K562 (cell line): ENCODE results near the gene CCDC33. TPM values are rescaled to one million over a fixed set of nuclear protein-coding genes. Genes with fewer than 3 reads are reported as not detected.

Experiments
- CBFB ChIP-seq: sonication (generic); formaldehyde crosslinking; IDR thresholded peaks from 2 replicates; pipeline ENCODE4 v1.4.0; 2020; ENCODE audit warnings: mild to moderate bottlenecking, missing genetic modification reagents
- CBX1 ChIP-seq: sonication (generic); IDR thresholded peaks from 2 replicates; pipeline ENCODE4 v1.6.1; 2016; ENCODE audit warnings: antibody characterized with exemption, low read depth, mild to moderate bottlenecking
- DEAF1 ChIP-seq: fragments of 450-650 bp; formaldehyde crosslinking; IDR thresholded peaks from 2 replicates; pipeline ENCODE4 v1.4.0; 2020; ENCODE audit warnings: mild to moderate bottlenecking, moderate library complexity
- EWSR1 ChIP-seq: fragments of 450-650 bp; IDR thresholded peaks from 2 replicates; pipeline ENCODE4 v1.6.1; 2018; ENCODE audit warnings: borderline replicate concordance, mild to moderate bottlenecking, low read depth, moderate library complexity; ENCODE audit not compliant: partially characterized antibody
- FOSL1 ChIP-seq: fragments of 200-800 bp; sonication (Bioruptor generic); conservative IDR thresholded peaks from 2 replicates; pipeline ENCODE4 v1.6.1; 2016; ENCODE audit warnings: missing genetic modification characterization, missing compliant biosample characterization
- FUS ChIP-seq: fragments of 200-400 bp; formaldehyde crosslinking; optimal IDR thresholded peaks from 2 replicates; pipeline ENCODE3; 2017; ENCODE audit warnings: low read depth, low read length
- GTF2E2 ChIP-seq: fragments of 200-800 bp; sonication (Bioruptor generic); IDR thresholded peaks from 2 replicates; pipeline ENCODE4 v1.6.1; 2016; ENCODE audit warnings: missing genetic modification characterization, missing compliant biosample characterization
- IRF9 ChIP-seq: fragments of 450-650 bp; IDR thresholded peaks from 2 replicates; pipeline ENCODE4 v1.6.1; 2016; ENCODE audit warnings: missing biosample characterization, missing genetic modification characterization
- KAT7 ChIP-seq: sonication (generic); formaldehyde crosslinking; IDR thresholded peaks from 2 replicates; pipeline ENCODE4 v1.8.0; 2022; ENCODE audit warnings: missing genetic modification reagents, mild to moderate bottlenecking, borderline replicate concordance
- KLF10 ChIP-seq: fragments of 250-450 bp; sonication (Bioruptor Pico); IDR thresholded peaks from 2 replicates; pipeline ENCODE4 v1.6.1; 2021; ENCODE audit warnings: matching md5 sums
- LCOR ChIP-seq: sonication (generic); formaldehyde crosslinking; IDR thresholded peaks from 2 replicates; pipeline ENCODE4 v1.8.0; 2022; ENCODE audit warnings: mild to moderate bottlenecking, missing genetic modification reagents
- MAZ ChIP-seq, 2 experiments: fragments of 450-650 bp in 1 of 2; sonication (generic) in 1 of 2; formaldehyde crosslinking; IDR thresholded peaks in 1 of 2; conservative IDR thresholded peaks in 1 of 2; 2 replicates each; pipeline versions ENCODE4 v1.4.0 to v1.5.0; 2020; ENCODE audit warnings: mild to moderate bottlenecking in 1 of 2, missing genetic modification reagents in 1 of 2
- NEUROD1 ChIP-seq: fragments of 150-350 bp; IDR thresholded peaks from 2 replicates; pipeline ENCODE4 v1.6.1; 2014; ENCODE audit warnings: borderline replicate concordance, low read length, low read depth; ENCODE audit not compliant: partially characterized antibody
- NR3C1 ChIP-seq: sonication (generic); formaldehyde crosslinking; IDR thresholded peaks from 2 replicates; pipeline ENCODE4 v1.8.1; 2022; ENCODE audit warnings: missing genetic modification reagents
- SNRNP70 ChIP-seq: fragments of 200-400 bp; formaldehyde crosslinking; optimal IDR thresholded peaks from 2 replicates; pipeline ENCODE3; 2017; ENCODE audit warnings: low read depth, low read length
- SOX6 ChIP-seq: fragments of 450-650 bp; IDR thresholded peaks from 2 replicates; pipeline ENCODE4 v1.6.1; 2014; ENCODE audit warnings: mild to moderate bottlenecking
- ZBTB11 ChIP-seq, 3 experiments: fragments of 200-800 bp in 1 of 3; fragments of 250-450 bp in 1 of 3; fragments of 450-650 bp in 1 of 3; sonication (Bioruptor Pico) in 1 of 3; sonication (Bioruptor generic) in 1 of 3; formaldehyde crosslinking in 1 of 3; IDR thresholded peaks; 2 replicates each; pipeline versions ENCODE4 v1.6.1 to v1.8.0; 2016 to 2022; ENCODE audit warnings: mild to moderate bottlenecking in 2 of 3, missing genetic modification characterization in 2 of 3, missing compliant biosample characterization in 1 of 3, moderate library complexity in 1 of 3
- ZNF586 ChIP-seq: fragments of 450-650 bp; formaldehyde crosslinking; conservative IDR thresholded peaks from 2 replicates; pipeline ENCODE4 v1.4.0; 2020; ENCODE audit warnings: mild to moderate bottlenecking, moderate library complexity
- polyA plus RNA-seq, 8 experiments: library from polyadenylated mRNA; depleted of rRNA in 4 of 8; stranded (reverse) in 5 of 8; unstranded in 3 of 8; fragments of >200 nt; fragmentation: Nextera tagmentation in 2 of 8; fragmentation: Illumina TruSeq in 1 of 8; extraction: Ambion mirVana in 2 of 8; extraction: Trizol in 1 of 8; gene quantifications; 2 replicates each; pipeline versions ENCODE4 v1.2.1 to v1.2.3, GENCODE V29; 2011 to 2014; ENCODE audit warnings: inconsistent platforms in 1 of 8, missing spikeins in 1 of 8
- total RNA-seq, 7 experiments: library from RNA; depleted of rRNA in 6 of 7; stranded (reverse); fragments of >200 nt in 6 of 7; fragmentation: Illumina TruSeq in 2 of 7; extraction: Trizol in 2 of 7; gene quantifications; 2 replicates each; pipeline versions ENCODE4 v1.2.1 to v1.2.3, GENCODE V29; 2011 to 2021; ENCODE audit warnings: low replicate concordance in 1 of 7

Gene CCDC33
- total and polyA plus RNA-seq, 9 of the 15 experiments (the other 6 are each of a cell fraction or from before 2014, with no cell fraction given) = 0.08 to 1.1 (median 0.15) TPM; not detected in 4

GRCh38 chr15:74311734-74312444 is 75.8 kb downstream of the CCDC33 start (continued):
- peak; percentile 27; the same call in 1 of the 2 replicates for TF ChIP-seq DEAF1 (CRISPR knock-in tag)
- no peak for TF ChIP-seq FUS
- TF ChIP-seq KAT7 (CRISPR knock-in tag) = no peak
- no peak for TF ChIP-seq EWSR1
- TF ChIP-seq KLF10 (CRISPR knock-in tag) = no peak
- TF ChIP-seq CBFB (CRISPR knock-in tag) = no peak
- TF ChIP-seq ZNF586 (CRISPR knock-in tag) = no peak
- TF ChIP-seq SNRNP70 = no peak
- TF ChIP-seq SOX6 = peak; percentile 67; the same call in 1 of the 2 replicates
- peak; percentile 55 for TF ChIP-seq FOSL1 (tag)
- TF ChIP-seq GTF2E2 (tag) = no peak
- no peak for TF ChIP-seq MAZ (CRISPR knock-in tag; conservative IDR thresholded peaks at IDR 0.05 in 1 of 2, IDR thresholded peaks at IDR 0.05 in 1 of 2)
- TF ChIP-seq NEUROD1 = no peak
- no peak for TF ChIP-seq IRF9 (tag)
- no peak for TF ChIP-seq ZBTB11 (CRISPR knock-in tag; IDR thresholded peaks at IDR 0.05)
- TF ChIP-seq LCOR (CRISPR knock-in tag) = no peak
- TF ChIP-seq CBX1 = no peak
- TF ChIP-seq NR3C1 (CRISPR knock-in tag) = no peak
